ENCODE results near the gene LRRC32.

- TF ChIP-seq CTCF (conservative IDR thresholded peaks at IDR 0.05; ENCODE audit: low read depth, low read length) (no peak), EZH2 (IDR thresholded peaks at IDR 0.05; ENCODE audit: low read length, unreplicated experiment) (no peak)
Measured at GRCh38 chr11:76636826-76637460, 33.6 kb downstream of the LRRC32 start.

Data from PC-3 (cell line).